ENCODE results near the gene IL27RA.
A peak's percentile ranks its signal among the peaks of the same experiment; 100 is the strongest.
"Not testable (repeated sequence)": the region's sequence is repeated elsewhere in the genome, so short reads cannot be mapped to it uniquely, and the experiment has no call there.

The IL27RA gene

DNA sequence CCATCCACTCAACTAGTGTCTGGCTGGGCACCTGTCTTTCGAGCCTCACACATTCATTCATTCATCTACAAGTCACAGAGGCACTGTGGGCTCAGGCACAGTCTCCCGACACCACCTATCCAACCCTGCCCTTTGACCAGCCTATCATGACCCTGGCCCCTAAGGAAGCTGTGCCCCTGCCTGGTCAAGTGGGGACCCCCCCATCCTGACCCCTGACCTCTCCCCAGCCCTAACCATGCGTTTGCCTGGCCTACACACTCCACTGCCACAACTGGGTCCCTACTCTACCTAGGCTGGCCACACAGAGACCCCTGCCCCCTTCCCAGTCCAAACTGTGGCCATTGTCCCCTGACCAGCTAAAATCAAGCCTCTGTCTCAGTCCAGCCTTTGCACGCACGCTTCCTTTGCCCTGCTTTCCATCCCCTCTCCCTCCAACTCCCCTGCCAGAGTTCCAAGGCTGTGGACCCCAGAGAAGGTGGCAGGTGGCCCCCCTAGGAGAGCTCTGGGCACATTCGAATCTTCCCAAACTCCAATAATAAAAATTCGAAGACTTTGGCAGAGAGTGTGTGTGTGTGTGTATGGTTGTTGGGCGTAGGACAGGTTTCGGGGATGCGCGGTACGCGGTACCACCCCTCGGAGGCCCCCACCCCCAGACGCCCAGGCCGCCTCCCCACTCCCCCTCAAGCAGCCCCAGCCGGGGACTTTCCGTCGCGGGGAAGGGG lies 404 bp upstream of the IL27RA start:
- no peak for DNase-seq (ENCODE audit: low read depth)

DNA sequence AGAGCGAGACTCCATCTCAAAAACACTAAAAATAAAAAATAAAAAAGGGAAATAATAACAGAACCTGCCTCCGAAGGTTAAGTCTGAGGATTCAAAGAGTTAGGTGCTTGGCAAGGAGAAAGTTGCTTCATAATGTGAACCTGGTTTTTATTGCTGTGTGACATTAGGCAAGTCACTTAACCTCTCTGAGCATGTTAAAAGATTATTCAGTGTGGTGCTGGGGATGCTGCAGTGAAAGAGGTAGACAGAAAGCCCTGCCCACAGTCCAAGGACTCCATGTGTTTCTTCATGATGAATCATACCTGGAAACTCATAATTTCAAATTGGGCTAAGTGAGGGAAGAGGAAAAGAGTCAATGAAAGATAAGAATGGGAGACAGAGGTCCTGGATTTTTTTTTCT lies 2.4 kb downstream of the IL27RA start:
- DNase-seq (ENCODE audit: low read depth): peak; percentile 28

DNA sequence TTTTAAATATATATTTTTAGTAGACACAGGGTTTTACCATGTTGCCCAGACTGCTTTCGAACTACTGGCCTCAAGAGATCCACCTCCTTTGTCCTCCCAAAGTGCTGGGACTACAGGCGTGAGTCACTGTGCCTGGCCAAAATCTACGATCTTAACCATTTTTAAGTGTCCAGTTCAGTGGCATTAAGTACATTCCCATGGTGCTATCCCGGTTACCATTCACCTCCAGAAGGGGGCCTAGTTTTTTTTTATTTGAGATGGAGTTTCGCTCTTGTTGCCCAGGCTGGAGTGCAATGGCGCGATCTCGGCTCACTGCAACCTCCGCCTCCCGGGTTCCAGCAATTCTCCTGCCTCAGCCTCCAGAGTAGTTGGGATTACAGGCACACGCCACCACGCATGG lies 3.6 kb downstream of the IL27RA start:
- DNase-seq (ENCODE audit: low read depth): not testable (repeated sequence)

DNA sequence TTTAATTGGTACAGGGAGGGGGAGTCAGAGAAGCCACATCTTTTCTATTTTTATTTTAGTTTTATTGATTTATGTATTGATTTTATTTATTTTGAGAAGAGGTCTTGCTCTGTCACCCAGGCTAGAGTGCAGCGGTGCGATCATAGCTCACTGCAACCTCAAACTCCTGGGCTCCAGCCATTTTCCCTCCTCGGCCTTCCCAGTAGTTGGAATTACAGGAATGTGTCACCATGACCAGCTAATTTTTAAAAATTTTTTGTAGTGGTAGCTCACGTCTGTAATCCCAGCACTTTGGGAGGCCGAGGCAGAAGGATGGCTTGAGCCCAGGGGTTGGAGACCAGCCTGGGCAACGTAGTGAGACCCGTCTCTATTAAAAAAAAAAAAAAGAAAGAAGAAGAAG lies 4.1 kb downstream of the IL27RA start:
- no peak for DNase-seq (ENCODE audit: low read depth)

GRCh38 chr19:14039181-14039580 lies 7.6 kb downstream of the IL27RA start:
- no peak for DNase-seq (ENCODE audit: low read depth)

- peak; percentile 74 for DNase-seq (ENCODE audit: low read depth)
Observed at GRCh38 chr19:14042659-14043608, 11.4 kb downstream of the IL27RA start.

GRCh38 chr19:14047866-14048265 lies 16.3 kb downstream of the IL27RA start:
- DNase-seq (ENCODE audit: low read depth): not testable (repeated sequence)

DNA sequence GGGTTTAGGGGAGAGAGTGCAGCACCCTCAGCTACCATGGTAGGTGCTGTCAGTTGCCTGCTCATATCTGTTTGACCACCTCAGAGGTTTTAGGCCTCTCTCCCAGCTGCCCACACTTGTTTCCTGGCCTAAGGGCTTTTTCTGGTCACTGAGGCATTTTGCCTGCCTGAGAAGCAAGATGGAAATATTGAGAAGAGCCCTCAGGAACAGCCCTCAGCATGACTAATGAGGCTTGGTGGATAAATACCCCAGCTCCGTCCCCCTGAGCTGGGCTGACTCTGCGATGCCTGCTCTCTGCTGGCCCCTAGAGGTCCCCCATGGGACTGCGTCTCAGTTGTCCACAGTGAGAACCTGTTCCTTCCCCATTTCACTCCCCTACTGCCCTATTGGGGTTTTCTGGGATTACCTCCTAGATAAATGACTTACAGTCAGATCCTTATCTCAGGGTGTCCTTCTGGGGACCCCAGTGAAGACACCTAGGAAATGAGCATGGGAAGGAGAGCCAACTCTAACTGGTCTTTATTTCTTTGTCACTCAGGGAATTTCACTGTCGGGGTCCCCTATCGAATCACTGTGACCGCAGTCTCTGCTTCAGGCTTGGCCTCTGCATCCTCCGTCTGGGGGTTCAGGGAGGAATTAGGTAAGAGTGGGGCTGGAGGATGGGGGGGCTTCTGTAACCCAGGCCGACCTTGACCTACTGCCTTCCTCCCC lies 17.0 kb downstream of the IL27RA start:
- peak; percentile 17 for DNase-seq (ENCODE audit: low read depth)

- DNase-seq (ENCODE audit: low read depth): no peak
Observed at GRCh38 chr19:14050512-14050911, 18.9 kb downstream of the IL27RA start.

DNA sequence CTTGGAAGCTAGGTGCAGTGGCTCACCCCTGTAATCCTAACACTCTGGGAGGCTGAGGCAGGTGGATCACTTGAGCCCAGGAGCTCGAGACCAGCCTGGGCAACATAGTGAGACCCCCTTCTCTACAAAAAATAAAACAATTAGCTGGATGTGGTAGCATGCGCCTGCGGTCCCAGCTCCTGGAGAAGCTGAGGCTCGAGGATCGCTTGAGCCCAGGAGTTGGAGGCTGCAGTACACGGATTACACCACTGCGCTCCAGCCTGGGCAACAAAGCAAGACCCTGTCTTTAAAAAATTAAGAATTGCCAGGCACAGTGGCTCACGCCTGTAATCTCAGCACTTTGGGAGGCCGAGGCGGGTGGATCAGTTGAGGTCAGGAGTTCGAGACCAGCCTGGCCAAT lies 19.4 kb downstream of the IL27RA start:
- DNase-seq (ENCODE audit: low read depth): not testable (repeated sequence)

DNA sequence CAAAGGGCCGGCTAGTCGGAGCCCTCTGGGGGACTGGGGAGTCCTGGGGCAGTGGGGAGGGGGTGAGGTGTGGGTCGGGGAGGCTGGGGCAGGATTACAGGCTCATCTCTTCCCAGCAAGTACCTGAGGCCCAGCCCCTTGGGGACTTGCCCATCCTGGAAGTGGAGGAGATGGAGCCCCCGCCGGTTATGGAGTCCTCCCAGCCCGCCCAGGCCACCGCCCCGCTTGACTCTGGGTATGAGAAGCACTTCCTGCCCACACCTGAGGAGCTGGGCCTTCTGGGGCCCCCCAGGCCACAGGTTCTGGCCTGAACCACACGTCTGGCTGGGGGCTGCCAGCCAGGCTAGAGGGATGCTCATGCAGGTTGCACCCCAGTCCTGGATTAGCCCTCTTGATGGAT lies 20.4 kb downstream of the IL27RA start:
- no peak for DNase-seq (ENCODE audit: low read depth)

DNA sequence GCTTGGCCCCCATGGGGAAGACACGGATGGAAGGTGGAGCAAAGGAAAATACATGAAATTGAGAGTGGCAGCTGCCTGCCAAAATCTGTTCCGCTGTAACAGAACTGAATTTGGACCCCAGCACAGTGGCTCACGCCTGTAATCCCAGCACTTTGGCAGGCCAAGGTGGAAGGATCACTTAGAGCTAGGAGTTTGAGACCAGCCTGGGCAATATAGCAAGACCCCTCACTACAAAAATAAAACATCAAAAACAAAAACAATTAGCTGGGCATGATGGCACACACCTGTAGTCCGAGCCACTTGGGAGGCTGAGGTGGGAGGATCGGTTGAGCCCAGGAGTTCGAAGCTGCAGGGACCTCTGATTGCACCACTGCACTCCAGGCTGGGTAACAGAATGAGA lies 20.9 kb downstream of the IL27RA start:
- no peak for DNase-seq (ENCODE audit: low read depth)

GRCh38 chr19:14053032-14053431 lies 21.5 kb downstream of the IL27RA start:
- no peak for DNase-seq (ENCODE audit: low read depth)

- no peak for DNase-seq (ENCODE audit: low read depth)
Observed at GRCh38 chr19:14053500-14053899, 21.9 kb downstream of the IL27RA start.

DNA sequence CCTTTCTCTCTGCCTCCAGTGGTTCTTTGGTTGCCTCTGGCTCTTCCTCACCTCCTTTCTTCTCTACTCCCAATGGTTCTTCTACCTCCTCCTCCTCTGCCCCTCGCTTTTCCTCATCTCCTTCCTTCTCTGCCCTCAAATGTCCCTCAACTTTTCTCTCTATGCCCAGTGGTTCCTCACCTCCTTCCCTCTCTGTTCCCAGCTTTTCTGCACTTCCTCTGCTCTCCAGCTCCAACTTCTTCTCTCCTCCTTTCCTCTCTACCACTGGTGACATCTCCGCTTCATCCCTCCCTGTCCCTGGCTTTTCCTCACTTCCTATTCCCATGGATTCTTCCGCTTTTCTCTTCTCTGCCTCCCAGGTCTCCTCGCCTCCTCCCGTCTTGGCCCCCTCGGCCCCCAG lies 22.5 kb downstream of the IL27RA start:
- no peak for DNase-seq (ENCODE audit: low read depth)

DNA sequence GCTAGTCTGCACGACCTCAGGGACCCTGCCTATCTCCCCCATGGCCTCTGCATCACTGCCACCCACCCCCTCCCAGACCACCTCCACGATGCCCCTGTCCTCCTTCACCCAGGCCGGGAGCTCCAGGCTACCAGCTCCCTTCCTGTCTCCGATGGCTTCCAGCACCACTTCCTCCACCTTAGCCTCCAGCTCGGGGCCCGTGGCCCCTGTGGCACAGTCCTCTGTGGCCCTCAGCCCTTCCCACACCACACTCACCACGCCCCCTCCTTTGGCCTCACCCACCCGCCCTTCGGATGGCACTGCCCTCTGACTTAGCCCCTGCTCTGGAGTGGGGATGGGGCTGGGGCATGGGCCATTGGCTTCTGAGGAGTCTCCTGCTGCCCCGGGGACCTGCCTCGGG lies 23.2 kb downstream of the IL27RA start:
- DNase-seq (ENCODE audit: low read depth): no peak

DNA sequence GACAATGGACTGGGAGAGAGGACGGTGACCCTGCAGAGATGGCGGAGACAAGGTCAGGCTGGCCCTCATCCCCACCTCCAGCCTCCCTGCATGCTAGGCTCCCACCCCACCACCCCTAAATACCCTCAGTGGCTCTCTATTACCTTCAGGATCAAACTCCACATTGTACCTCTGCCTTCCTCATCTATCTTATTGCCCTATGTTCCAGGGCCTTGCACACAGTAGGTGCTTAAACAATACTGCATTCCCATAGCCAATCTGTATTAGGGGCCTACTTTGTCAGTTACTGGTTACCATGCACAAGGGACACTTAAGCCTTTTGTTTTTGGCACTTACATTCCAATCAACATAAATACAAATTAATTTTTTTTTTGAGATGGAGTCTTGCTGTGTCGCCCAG lies 23.8 kb downstream of the IL27RA start:
- DNase-seq (ENCODE audit: low read depth): no peak

GRCh38 chr19:14056069-14056666 lies 24.6 kb downstream of the IL27RA start:
- DNase-seq (ENCODE audit: low read depth): no peak

GRCh38 chr19:14056741-14057356 lies 25.3 kb downstream of the IL27RA start:
- no peak for DNase-seq (ENCODE audit: low read depth)

DNA sequence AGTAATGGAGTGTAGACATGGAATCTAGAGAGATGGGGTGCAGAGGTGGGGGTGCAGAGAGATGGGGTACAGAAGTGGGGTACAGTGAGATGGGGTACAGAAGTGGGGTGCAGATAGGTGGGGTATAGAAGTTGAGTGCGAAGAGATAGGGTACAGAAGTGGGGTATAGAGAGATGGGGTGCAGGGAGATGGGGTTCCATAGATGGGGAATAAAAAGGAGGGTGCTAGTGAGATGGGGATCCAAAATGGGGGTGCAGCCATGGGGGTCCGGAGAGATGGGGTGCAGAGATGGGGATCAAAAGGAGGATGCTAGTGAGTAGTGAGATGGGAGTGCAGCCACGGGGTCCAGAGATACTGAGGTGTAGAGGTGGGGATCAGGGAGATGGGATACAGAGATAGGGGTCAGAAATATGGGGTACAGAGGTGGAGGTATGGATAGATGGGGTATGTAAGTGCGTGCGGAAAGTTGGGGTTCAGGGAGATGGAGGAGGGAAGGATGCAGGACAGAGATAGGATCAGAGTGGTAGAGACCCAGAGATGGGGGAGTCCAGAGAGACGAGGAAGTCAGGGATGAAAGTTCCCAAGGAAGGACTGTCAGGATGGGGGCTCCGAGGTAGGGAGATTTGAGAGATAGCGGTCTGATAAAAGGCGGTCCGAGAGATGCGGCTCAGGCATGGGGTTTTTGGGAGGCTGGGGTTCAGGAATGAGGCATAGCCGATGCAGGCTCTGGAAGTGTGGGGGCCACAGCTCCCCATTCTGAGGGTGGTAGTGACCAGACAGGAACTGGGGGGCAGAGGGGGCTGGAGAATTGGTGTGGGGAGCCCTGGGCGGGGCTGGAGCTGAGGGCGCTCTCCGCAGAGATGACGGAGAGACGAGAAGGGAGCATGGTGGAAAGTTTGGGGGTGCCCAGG lies 26.9 kb downstream of the IL27RA start:
- DNase-seq (ENCODE audit: low read depth): no peak

- DNase-seq (ENCODE audit: low read depth): no peak
Observed at GRCh38 chr19:14059093-14059480, 27.5 kb downstream of the IL27RA start.
